AG09319 (cell line): ENCODE results near the gene EXTL1.

Source experiments
- DNase-seq: peaks from one replicate; pipeline ENCODE4 v3.0.0-alpha.2; 2010; ENCODE audit warnings: low read depth; ENCODE audit errors: extremely low read depth
- CTCF ChIP-seq: IDR thresholded peaks from 2 replicates; pipeline ENCODE4 v1.5.1; 2011; ENCODE audit warnings: low read depth, mild to moderate bottlenecking, inconsistent platforms, low read length, moderate library complexity

EXTL1 gene

GRCh38 chr1:26083208-26083607, 61.6 kb downstream of the EXTL1 start:
- no peak for DNase-seq
- no peak for TF ChIP-seq CTCF

GRCh38 chr1:26084091-26084561, 62.6 kb downstream of the EXTL1 start:
- no peak for TF ChIP-seq CTCF
- DNase-seq = no peak

GRCh38 chr1:26084844-26085243, 63.3 kb downstream of the EXTL1 start:
- DNase-seq = no peak
- TF ChIP-seq CTCF = no peak
